GM11168 (cell line): Measurements from ENCODE around the gene SCMH1.

Experiments used
- in situ Hi-C: fragments of 300-500 bp; cut with MboI; formaldehyde crosslinking; loops from one replicate; pipeline ENCODE4 v1.12.0; 2022; ENCODE audit warnings: low sequenced_read_pairs; ENCODE audit not compliant: unreplicated experiment

Gene SCMH1

GRCh38 chr1:41241749-41242341 lies at the start of gene SCMH1:
TSS of gene SCMH1 (minus strand) at chr1:41242306. CDS start at chr1:41186133, 56,173 bp downstream.
- in situ Hi-C loops, result no loop called here

GRCh38 chr1:41291195-41291594 lies 49.1 kb upstream of the SCMH1 start:
- in situ Hi-C loops, result no loop called here

GRCh38 chr1:41289196-41289595 lies 47.1 kb upstream of the SCMH1 start:
- in situ Hi-C loops, result no loop called here

DNA sequence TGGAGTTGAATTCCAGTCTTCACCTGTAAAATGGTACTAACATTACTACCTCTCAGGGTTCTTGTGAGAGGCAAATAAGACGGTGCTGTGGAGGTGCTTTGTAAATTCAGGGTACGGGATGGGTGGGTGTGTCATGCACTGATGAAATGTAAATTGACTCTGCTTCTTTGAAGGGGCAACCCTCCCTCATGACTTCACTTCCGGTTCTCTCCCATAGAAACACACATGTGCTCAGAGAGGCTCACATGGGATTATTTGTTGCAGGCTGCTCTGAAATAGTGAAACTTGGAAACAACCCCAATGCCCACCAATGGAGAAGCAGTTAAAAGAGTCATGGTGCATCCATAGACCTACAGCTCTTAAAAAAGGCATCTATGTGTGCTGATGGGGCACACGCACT lies 44.9 kb upstream of the SCMH1 start:
- in situ Hi-C loops, result no loop called here

- in situ Hi-C loops, result no loop called here
Observed at GRCh38 chr1:41286486-41286885, 44.4 kb upstream of the SCMH1 start.

- in situ Hi-C loops, result no loop called here
Observed at GRCh38 chr1:41285818-41286217, 43.7 kb upstream of the SCMH1 start.

GRCh38 chr1:41284121-41284520 lies 42.0 kb upstream of the SCMH1 start:
- in situ Hi-C loops, result no loop called here

DNA sequence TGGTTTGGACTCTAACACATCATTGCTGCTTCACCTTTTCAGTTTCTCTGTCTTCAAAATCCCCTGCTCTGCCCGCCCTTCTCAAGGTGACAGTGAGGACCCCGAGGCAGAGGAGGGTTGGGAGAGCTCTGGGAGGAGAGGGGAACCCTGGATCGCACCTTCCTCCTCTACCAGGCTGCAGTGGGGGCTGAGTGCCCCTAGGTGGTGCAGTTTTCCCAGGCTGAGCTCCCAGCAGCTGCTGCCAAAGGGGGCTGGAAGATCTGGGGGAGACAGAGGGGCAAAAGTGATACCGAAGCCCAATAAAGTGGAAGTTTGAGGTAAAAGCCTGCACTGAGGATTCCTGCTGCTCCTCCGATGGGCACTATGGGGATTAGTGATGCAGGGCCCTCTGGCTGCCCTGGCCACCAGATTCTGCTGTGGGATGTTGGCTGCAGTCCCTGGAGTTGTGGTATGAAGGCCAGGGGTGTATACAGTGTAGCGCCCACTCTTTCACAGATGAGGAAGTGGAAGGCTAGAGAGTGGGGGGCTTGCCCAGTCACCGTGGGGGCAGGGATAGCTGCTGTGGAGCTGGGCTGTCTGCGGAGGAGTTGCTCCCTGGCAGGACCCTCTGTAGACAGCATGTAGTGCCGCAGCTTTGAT lies 40.7 kb upstream of the SCMH1 start:
- in situ Hi-C loops, result no loop called here

DNA sequence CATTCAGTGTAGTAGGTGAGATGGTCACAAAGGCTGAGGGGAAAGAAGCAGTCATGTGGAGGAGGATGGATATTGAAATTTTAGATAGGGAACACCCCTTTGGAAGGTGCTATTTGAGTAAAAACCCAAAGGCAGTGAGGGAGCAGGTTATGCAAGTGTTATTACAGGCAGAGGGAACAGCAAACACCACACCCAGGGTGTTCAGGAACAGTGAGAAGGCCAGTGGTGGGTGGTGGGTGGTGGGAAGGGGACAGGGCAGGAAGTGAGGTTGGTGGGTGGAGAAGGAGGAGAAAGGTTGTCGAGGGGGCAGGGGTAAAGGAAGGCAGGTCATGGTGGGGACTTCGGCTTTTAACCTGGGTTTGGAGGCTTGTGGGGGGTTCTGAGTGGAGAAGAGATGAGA lies 39.2 kb upstream of the SCMH1 start:
- in situ Hi-C loops, result no loop called here

DNA sequence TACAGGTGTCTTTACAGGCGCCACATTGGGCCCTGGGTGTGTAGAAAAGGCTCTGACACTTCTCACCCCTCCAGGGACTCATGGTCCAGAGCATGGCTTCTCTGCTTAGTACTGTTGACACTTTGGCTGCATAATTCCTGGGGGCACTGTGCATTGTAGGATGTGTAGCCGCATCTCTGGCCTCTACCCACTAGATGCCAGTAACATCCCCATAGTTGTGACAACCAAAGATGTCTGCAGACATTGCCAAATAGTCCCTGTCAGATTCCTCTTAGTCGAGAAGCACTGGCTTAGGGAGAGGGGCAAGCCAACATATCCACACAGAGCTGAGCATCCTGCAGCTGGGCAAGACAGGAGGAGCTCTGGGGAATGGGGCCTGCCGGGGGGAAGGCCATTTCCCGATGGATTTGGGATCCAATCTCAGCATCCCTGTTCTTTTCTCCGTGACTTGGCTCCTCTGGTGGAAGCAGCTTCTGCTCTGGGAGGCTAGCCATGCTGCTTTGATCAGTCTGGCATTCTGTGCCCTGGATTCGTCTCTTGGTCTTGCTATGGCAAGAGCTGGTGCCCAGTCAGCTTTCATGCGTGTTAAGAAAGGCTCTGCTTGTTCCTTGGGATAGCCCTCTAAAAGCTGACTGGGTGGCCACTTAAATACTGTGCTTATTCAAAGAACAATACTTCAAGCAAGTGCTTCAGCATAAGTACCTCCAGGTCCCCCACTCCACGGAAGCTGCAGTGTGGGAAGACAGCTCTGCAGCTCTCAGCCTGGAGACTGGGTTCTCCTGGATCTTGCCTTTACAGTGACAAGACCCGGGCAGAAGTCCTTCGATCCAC lies 38.3 kb upstream of the SCMH1 start:
- in situ Hi-C loops, result no loop called here

DNA sequence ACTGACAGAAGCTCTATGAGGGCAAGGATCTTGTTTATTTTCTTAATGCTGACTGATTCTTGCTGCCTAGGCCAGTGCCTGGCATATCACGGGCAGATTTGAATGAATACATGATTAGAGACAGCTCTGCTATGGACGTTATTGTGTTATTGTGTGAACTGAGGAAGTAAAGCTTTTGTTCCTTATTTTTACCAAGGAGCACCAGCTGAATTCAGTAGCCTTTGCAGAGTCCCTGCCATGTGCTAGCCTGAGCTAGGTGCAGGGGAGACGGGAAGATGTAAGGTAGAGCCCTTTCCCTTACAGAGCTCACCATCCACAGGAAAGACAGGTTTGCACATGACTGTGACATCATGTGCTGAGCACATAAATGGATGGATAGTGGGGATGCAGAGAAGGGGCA lies 36.0 kb upstream of the SCMH1 start:
- in situ Hi-C loops, result no loop called here

DNA sequence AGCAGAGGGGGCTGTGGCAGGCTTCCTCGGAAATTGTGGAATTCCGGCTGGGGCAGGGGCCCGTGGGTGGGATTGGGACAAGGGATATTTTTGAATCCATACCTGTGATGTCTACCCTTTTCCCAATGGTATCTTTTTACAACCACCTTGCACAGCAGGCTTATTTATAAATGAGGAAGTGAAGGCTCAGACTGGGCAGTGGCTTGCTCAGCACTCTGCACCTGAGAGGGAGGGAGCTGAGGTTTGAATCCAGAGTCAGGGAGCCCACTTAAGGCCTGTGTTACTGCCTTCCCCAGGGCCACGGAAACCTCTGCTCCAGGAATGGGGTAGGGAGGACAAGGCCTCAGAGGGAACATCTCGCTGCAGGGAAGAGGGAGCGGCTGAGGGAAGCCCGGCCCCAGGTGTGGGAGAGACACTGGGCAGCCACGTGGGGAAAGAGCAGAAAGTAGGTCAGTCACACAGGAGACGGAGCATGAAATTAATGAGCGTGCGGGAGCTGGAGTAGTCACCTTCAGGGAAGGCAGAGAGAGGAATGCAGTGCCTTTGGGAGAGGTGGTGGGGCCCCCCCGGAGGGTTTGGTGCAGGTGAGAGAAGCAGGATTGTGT lies 35.4 kb upstream of the SCMH1 start:
- in situ Hi-C loops, result no loop called here

DNA sequence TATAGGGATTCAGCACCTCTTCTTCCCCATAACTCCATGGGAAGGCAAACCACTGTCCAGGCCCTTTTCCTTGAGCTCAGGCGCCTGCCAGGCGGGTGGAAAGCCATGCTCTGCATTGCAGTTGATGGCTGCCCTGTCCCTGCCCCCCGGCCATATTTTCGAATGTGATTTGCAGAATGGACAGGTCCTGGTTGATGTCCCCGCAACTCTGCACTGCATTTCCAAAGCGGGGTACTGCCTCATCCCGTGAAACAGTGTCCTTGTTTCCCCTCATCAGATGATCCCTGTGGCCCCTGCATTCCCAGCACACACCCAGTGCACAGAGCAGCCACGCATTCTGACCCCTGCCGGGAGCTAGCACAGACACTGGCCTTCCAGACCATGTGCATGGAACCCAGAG lies 33.7 kb upstream of the SCMH1 start:
- in situ Hi-C loops, result no loop called here

DNA sequence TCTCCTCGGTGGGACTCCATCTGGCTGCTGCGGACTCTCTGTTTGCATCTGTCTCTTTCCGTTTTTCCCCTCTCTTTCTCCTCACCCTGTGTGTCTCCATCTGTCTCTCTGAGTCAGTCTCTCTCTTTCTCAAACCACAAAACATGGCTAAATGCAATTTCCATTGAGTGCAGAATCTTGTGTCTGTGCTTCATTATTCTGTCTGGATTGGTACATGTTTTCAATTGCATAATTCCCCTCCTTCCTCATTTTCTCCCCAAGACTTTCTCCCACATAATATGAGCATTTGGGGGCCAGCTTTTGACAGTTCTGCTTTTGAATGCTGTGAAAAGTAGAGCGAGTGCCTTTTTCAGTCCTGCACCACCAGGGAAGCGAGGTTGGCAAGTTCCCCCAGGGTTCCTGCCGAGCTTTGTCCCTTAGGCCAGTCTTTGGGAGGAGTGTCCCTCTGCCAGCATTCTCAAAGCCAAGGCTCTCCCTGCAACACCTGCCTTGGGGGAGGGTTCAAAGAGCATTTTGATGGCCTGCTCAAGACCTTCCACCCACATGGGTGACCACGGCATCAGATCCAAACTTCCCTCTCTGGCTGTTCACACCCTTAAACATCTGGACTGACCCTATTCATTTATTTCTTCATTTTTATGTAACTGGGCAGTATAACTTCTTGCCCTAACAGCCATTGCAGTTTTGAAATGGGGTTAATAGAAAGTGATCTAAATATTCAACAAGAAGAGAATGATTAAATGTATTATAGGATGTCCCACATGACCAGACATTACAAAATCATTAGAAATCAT lies 32.8 kb upstream of the SCMH1 start:
- in situ Hi-C loops, result no loop called here

- in situ Hi-C loops, result no loop called here
Observed at GRCh38 chr1:41272601-41273000, 30.5 kb upstream of the SCMH1 start.

DNA sequence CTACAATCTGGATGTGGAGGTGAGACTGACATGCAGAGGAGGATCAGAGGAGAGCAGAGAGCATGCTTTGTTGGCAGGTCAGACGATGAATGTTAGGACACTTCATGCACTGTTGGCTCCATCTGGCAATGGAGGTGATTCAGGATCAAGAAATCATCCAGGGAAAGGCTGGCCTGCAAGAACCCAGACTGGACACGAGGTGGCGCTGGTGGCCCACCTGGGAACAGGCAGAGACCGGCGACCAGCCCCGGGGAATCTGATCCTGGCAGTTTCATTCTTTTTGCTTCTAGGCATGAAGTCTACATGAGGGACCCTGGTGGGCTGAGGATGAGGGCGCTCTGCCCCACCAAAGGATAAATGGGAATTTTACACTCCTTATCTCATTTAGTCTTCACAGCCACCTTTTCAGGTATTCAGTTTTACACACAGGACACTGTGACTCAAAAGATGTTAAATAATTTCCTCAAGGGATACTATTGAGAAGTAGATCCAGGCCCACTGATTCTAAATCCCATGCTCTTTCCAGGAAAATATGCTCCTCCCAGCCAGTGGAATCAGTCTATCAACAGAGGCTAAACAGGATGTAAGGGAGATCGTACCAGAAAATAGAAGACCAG lies 26.2 kb upstream of the SCMH1 start:
- in situ Hi-C loops, result no loop called here

GRCh38 chr1:41261926-41262618 lies 20.0 kb upstream of the SCMH1 start:
- in situ Hi-C loops, result loop anchor here (5.0 kb wide), 1 partner anchor 35 kb away; no protein-coding TSS in a partner anchor

GRCh38 chr1:41260768-41261167 lies 18.7 kb upstream of the SCMH1 start:
- in situ Hi-C loops, result loop anchor here (5.0 kb wide), 1 partner anchor 37 kb away; no protein-coding TSS in a partner anchor

GRCh38 chr1:41259221-41259620 lies 17.1 kb upstream of the SCMH1 start:
- in situ Hi-C loops, result no loop called here
